GM10248 (cell line): ENCODE measurements around the gene BTG4.
A peak's percentile ranks its signal among the peaks of the same experiment; 100 is the strongest.

ENCODE experiments used
- CTCF ChIA-PET: fragments of 300-600 bp; sonication (Branson Sonifier 250); formaldehyde crosslinking; extraction: SDS; loops from one replicate; lab custom pipeline; 2021; ENCODE audit warnings: antibody characterized with exemption; lab: Yijun Ruan, JAX
- POLR2A ChIA-PET: fragments of 350-650 bp; sonication (Branson Sonifier 250); formaldehyde crosslinking; extraction: SDS; loops from one replicate; lab custom pipeline; 2020; ENCODE audit warnings: antibody characterized with exemption; lab: Yijun Ruan, JAX
- DNase-seq: peaks from one replicate; pipeline ENCODE4 v3.0.0; 2012; ENCODE audit errors: extremely low spot score
- TF ChIP-seq, protein P1 (sequence below): IDR thresholded peaks from 2 replicates; pipeline ENCODE4 v1.5.1; 2012; ENCODE audit warnings: mild to moderate bottlenecking, low read depth; ENCODE audit errors: extremely low read depth, missing control alignments, control extremely low read depth

BTG4 gene

DNA sequence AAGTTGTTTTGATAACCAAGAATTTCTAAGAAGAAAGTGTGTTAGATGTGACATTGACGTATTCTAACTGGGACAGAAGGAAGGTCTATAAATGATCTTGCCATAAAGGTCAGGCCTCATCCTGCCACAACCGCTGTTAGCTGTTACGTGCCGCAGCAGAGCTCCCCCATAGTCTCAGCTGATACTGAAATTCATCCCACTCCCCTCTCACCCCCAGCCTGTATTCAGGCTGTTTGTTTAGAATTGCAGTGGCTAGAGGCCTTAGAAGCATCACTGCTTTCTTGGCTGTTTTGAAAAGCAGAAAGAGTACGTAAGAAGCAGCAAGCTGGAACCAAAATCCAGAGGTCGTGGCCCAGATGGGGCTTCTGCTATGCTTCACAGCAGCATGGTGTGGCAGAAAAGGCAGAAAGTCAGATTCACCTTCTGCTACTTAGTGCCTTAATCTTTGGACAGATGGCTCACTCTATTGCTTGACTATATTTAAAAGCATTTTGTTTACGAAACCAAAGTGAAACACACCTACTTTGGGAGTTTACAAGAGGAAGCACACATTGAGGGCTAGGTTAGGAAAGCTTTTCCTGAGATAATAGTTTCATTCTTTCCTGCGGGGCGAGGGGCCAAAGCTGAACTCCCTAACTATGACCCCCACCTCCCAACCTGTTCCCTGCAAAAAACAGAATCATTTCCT is 27.4 kb upstream of the BTG4 start:
- ChIA-PET CTCF (interaction anchor here (1.1 to 1.6 kb wide), 2 partner anchors 11 to 17 kb away, joined by 3 read pairs; no protein-coding TSS in a partner anchor), POLR2A (no interaction called here)
- TF ChIP-seq, protein P1, sequence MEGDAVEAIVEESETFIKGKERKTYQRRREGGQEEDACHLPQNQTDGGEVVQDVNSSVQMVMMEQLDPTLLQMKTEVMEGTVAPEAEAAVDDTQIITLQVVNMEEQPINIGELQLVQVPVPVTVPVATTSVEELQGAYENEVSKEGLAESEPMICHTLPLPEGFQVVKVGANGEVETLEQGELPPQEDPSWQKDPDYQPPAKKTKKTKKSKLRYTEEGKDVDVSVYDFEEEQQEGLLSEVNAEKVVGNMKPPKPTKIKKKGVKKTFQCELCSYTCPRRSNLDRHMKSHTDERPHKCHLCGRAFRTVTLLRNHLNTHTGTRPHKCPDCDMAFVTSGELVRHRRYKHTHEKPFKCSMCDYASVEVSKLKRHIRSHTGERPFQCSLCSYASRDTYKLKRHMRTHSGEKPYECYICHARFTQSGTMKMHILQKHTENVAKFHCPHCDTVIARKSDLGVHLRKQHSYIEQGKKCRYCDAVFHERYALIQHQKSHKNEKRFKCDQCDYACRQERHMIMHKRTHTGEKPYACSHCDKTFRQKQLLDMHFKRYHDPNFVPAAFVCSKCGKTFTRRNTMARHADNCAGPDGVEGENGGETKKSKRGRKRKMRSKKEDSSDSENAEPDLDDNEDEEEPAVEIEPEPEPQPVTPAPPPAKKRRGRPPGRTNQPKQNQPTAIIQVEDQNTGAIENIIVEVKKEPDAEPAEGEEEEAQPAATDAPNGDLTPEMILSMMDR, result no peak
- no peak for DNase-seq

DNA sequence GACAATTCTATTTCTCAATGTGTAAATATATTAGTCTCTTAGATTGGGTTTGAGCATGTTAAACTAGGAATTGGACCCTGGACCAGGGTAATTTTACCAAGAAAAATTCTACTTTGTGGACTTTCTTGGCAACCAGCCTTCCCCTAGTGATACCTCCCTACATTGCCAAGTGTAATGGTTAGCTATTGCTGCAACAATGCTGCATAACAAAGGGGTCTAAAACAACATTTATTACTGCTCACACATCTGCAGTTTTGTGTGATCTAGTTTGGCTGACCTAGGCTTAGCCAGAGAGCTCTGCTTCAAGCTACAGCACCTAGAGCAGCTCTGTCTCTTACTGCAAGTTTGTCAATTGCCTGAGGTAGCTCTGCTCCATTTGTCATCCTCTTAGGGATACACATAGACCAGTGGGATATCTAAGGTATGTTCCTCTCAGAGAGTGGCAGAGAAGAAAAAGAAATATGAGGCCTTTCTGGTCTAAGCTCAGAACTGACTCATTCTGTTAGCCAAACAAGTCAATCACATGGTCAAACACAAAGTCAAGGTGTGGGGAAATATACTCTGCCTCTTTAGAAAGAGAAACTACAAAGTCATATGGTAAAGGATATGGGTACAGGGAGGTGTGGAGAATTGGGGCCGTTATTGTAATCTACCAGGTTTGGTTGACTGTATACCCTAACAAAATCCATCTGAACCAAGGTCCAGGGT is 26.4 kb upstream of the BTG4 start:
- TF ChIP-seq, protein P1, result no peak
- DNase-seq, result no peak
- ChIA-PET CTCF (interaction anchor here (0.7 to 1.6 kb wide), 3 partner anchors 10 to 16 kb away, joined by 3 to 4 read pairs (median 3); no protein-coding TSS in a partner anchor), POLR2A (no interaction called here)

DNA sequence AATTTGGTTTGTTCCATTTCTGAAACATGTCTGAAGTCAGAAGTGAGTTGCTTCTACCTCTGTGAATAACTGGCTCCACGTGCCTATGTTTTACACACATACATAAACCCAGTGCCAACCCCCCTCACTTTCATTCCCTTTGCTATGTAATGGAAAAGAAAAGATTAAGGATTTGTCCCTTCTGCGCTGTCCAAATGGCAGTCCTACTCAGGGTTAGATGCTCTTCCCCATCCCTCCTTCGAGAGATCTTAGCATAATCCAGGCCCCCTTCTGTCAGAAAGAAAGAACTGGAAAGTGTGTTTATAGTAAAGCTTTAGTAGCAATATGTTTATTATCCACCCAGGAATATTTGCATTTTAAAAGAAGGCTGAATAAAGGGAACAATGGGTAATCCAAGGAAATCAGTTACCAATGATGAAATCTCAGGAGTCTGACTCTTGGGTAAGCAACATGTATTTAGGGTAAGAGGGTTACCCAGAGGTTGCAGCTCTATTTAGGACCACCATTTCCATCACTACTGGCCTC is 25.2 kb upstream of the BTG4 start:
- POLR2A ChIA-PET, result no interaction called here
- CTCF ChIA-PET, result interaction anchor here (0.9 to 1.4 kb wide), 2 partner anchors 9 to 29 kb away, joined by 3 to 4 read pairs; no protein-coding TSS in a partner anchor

DNA sequence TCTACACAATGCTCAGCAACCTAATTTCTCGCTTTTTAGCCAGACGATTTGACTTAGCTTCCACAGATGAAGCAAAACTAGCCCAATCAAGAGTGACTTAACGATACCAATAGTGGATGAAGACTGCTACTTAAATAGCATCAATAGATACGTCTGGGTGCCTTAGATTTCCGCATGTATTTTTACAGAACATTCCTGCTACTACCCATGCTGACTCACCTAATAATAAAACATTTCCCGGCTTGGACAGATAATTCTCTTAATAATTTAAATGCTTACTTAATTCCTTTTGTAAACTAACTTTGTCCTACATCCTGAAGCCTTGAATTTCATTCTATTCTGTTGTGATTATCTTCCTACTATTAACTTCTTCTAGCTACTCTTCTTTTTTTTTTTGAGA is 23.1 kb upstream of the BTG4 start:
- CTCF ChIA-PET, result interaction anchor here (1.0 kb wide), 1 partner anchor 349 kb away, joined by 3 read pairs; no protein-coding TSS in a partner anchor
- DNase-seq, result no peak
- POLR2A ChIA-PET, result no interaction called here
- TF ChIP-seq, protein P1, result no peak

More for the DNA sequence above, 25.2 kb upstream of the BTG4 start:
- DNase-seq, result no peak
- TF ChIP-seq, protein P1, result no peak

DNA sequence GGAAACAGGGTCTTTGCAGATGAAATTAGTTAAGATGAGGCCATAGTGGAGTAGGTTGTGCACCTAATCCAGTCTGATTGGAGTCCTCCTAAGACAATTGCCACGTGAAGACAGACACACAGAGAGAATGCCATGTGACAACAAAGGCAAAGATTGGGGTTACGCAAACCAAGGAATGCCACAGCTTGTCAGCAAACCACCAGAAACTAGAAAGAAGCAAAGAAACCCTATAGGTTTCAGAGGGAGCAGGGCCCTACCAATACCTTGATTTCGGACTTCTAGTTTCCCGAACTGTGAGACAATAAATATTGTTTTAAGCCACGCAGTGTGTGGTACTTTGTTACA is 20.2 kb upstream of the BTG4 start:
- CTCF ChIA-PET, result interaction anchor here (1.5 kb wide), 1 partner anchor 15 kb away, joined by 4 read pairs; no protein-coding TSS in a partner anchor

DNA sequence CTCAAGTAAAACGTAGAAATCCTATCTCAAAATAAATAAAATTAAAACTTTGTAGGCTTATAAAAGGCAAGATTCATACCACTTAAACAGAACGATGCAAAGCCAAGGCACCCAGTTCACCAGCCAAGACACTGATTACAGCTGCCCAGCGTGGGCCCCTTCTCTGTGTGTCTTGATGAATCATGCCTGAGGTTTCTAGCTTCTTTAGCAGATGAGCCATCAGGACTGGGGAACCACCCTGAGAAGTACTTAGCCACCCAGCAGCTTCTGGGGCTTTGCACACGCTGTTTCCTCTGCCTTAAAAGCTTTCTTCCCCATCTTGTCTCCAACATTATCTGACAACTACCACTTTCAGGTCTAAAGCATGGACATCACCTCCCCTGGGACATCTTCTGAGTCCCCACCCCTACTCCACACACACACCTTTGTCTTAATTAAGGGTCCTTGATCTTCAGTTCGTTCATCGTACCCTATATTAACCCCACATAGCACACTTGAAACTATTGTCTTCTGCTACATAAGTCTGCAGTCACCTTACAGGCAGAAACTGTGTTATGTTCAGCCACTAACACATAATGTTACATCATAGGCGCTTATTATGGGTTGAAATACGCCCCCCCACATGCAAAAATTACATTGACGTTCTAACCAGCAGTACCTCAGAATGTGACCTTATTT is 19.6 kb upstream of the BTG4 start:
- CTCF ChIA-PET, result interaction anchor here (0.6 to 1.5 kb wide), 5 partner anchors 9 to 86 kb away, joined by 3 to 4 read pairs (median 3); no protein-coding TSS in a partner anchor
- TF ChIP-seq, protein P1, result no peak
- peak; percentile 55 for DNase-seq
- POLR2A ChIA-PET, result no interaction called here

More for the DNA sequence above, 20.2 kb upstream of the BTG4 start:
- TF ChIP-seq, protein P1, result no peak
- no peak for DNase-seq
- POLR2A ChIA-PET, result no interaction called here
